NOMO-1 (cell line): Measurements from ENCODE around the gene CNPY2.
A peak's percentile ranks its signal among the peaks of the same experiment; 100 is the strongest.
"Not testable (repeated sequence)": the region's sequence is repeated elsewhere in the genome, so short reads cannot be mapped to it uniquely, and the experiment has no call there.

Source experiments
- DNase-seq, 2 experiments: peaks; one replicate each; lab custom pipeline; 2025; ENCODE audit not compliant: unreplicated experiment in 2 of 2; lab: John Stamatoyannopoulos, UW

The CNPY2 gene

GRCh38 chr12:56334490-56334793 is 18.7 kb upstream of the CNPY2 start:
- DNase-seq, result no peak

- peak; percentile 92 to 97 for DNase-seq
These were observed 18.1 kb upstream of the CNPY2 start, which contains the start of gene PAN2 for GRCh38 chr12:56333679-56334489. Gene PAN2 (minus strand): TSS chr12:56334000. CDS start chr12:56333094, 906 bp downstream.

- peak in 1 of 2 experiments; percentile 69 for DNase-seq
These were observed 17.4 kb upstream of the CNPY2 start for GRCh38 chr12:56333197-56333678.

- no peak for DNase-seq
These were observed 16.9 kb upstream of the CNPY2 start for GRCh38 chr12:56332512-56333196.

GRCh38 chr12:56330936-56331490 is 15.2 kb upstream of the CNPY2 start:
- no peak for DNase-seq

GRCh38 chr12:56326533-56326932 is 10.7 kb upstream of the CNPY2 start:
- DNase-seq, result no peak

GRCh38 chr12:56326126-56326525 is 10.3 kb upstream of the CNPY2 start:
- no peak for DNase-seq

- DNase-seq, result no peak
These were observed 8.4 kb upstream of the CNPY2 start for GRCh38 chr12:56324206-56324605.

GRCh38 chr12:56321610-56322009 is 5.8 kb upstream of the CNPY2 start:
- not testable (repeated sequence) for DNase-seq

- no peak for DNase-seq
These were observed 5.2 kb upstream of the CNPY2 start for GRCh38 chr12:56321027-56321426.

GRCh38 chr12:56317675-56318074 is 1.9 kb upstream of the CNPY2 start:
- DNase-seq, result no peak

- peak in 1 of 2 experiments; percentile 16 for DNase-seq
These were observed 553 bp downstream of the CNPY2 start for GRCh38 chr12:56315249-56315621.

GRCh38 chr12:56311003-56311402 is 4.8 kb downstream of the CNPY2 start:
- no peak for DNase-seq

- no peak for DNase-seq
These were observed 7.1 kb downstream of the CNPY2 start for GRCh38 chr12:56308714-56309113.

- DNase-seq, result no peak
These were observed 8.4 kb downstream of the CNPY2 start for GRCh38 chr12:56307221-56307965.

- no peak for DNase-seq
These were observed 10.8 kb downstream of the CNPY2 start for GRCh38 chr12:56304872-56305590.

- no peak for DNase-seq
These were observed 11.5 kb downstream of the CNPY2 start for GRCh38 chr12:56304276-56304675.

- DNase-seq, result no peak
These were observed 14.9 kb downstream of the CNPY2 start for GRCh38 chr12:56300644-56301464.

GRCh38 chr12:56299853-56300643 is 15.7 kb downstream of the CNPY2 start, which contains the start of gene CS:
Gene CS (minus strand): TSS chr12:56300330. CDS start chr12:56300201, 129 bp downstream.
- DNase-seq, result peak; percentile 98
